Neural progenitor cell (in vitro differentiated cells): ENCODE measurements around the gene MYO6. TPM values are rescaled to one million over a fixed set of nuclear protein-coding genes. Genes with fewer than 3 reads are reported as not detected.
"Not testable (repeated sequence)": the region's sequence is repeated elsewhere in the genome, so short reads cannot be mapped to it uniquely, and the experiment has no call there.

Source experiments
- DNase-seq: peaks from one replicate; pipeline ENCODE4 v3.0.0-alpha.2; 2016; ENCODE audit warnings: low spot score
- H2AFZ ChIP-seq: fragments of 200-600 bp; sonication (generic); replicated peaks from 2 replicates; pipeline ENCODE4 v1.6.1; 2016; ENCODE audit warnings: antibody characterized with exemption
- H3F3A ChIP-seq: fragments of 200-600 bp; sonication (generic); 2 replicates; pipeline ENCODE4 v1.6.1; 2016; ENCODE audit warnings: antibody characterized with exemption, low read depth
- H3K27ac ChIP-seq: fragments of 200-600 bp; sonication (generic); 2 replicates; pipeline ENCODE4 v1.5.1; 2016; ENCODE audit warnings: mild to moderate bottlenecking
- H3K27me3 ChIP-seq: fragments of 200-600 bp; sonication (generic); 2 replicates; pipeline ENCODE4 v1.6.1; 2016; ENCODE audit warnings: mild to moderate bottlenecking, moderate library complexity
- H3K36me3 ChIP-seq: fragments of 200-600 bp; sonication (generic); 2 replicates; pipeline ENCODE4 v1.5.1; 2016
- H3K4me1 ChIP-seq: fragments of 200-600 bp; sonication (generic); 2 replicates; pipeline ENCODE4 v1.6.1; 2016; ENCODE audit warnings: mixed run types
- H3K4me2 ChIP-seq: fragments of 200-600 bp; sonication (generic); 2 replicates; pipeline ENCODE4 v1.6.1; 2016
- H3K4me3 ChIP-seq: fragments of 200-600 bp; sonication (generic); 2 replicates; pipeline ENCODE4 v1.5.1; 2016
- H3K79me2 ChIP-seq: fragments of 200-600 bp; sonication (generic); 2 replicates; pipeline ENCODE4 v1.6.1; 2016; ENCODE audit warnings: low read depth
- H3K9ac ChIP-seq: fragments of 200-600 bp; sonication (generic); 2 replicates; pipeline ENCODE4 v1.6.1; 2016
- H3K9me3 ChIP-seq: fragments of 200-600 bp; sonication (generic); 2 replicates; pipeline ENCODE4 v1.5.1; 2016; ENCODE audit warnings: low read depth
- H4K20me1 ChIP-seq: fragments of 200-600 bp; sonication (generic); 2 replicates; pipeline ENCODE4 v1.6.1; 2016; ENCODE audit warnings: low read depth
- H3K27ac Mint-ChIP-seq: 3 replicates; pipeline ENCODE4 v1.8.0; 2021; ENCODE audit warnings: mixed read lengths
- H3K27me3 Mint-ChIP-seq: 2 replicates; pipeline ENCODE4 v1.8.0; 2022; ENCODE audit warnings: low read depth, mild to moderate bottlenecking, inconsistent platforms, moderate library complexity, mixed read lengths; ENCODE audit not compliant: insufficient read depth
- H3K36me3 Mint-ChIP-seq: 3 replicates; pipeline ENCODE4 v1.8.0; 2021; ENCODE audit warnings: mixed read lengths
- H3K4me1 Mint-ChIP-seq: 3 replicates; pipeline ENCODE4 v1.8.0; 2021; ENCODE audit warnings: mixed read lengths
- H3K4me3 Mint-ChIP-seq: 3 replicates; pipeline ENCODE4 v1.8.0; 2021; ENCODE audit warnings: mild to moderate bottlenecking, moderate library complexity, mixed read lengths
- H3K9me3 Mint-ChIP-seq: 3 replicates; pipeline ENCODE4 v1.8.0; 2020; ENCODE audit warnings: mixed read lengths
- EZH2 ChIP-seq: fragments of 200-600 bp; sonication (generic); IDR thresholded peaks from 2 replicates; pipeline ENCODE4 v1.6.1; 2017; ENCODE audit warnings: antibody characterized with exemption, mild to moderate bottlenecking, moderate library complexity
- EZH2phosphoT487 ChIP-seq: fragments of 200-600 bp; sonication (generic); IDR thresholded peaks from 2 replicates; pipeline ENCODE4 v1.6.1; 2017; ENCODE audit warnings: antibody characterized with exemption
- total RNA-seq: library from RNA; depleted of rRNA; stranded (reverse); fragments of >200 nt; gene quantifications from 2 replicates; pipeline ENCODE4 v1.2.3, GENCODE V29; 2015; ENCODE audit warnings: low replicate concordance
- TF ChIP-seq, protein P1 (sequence below): fragments of 200-600 bp; sonication (generic); IDR thresholded peaks from 2 replicates; pipeline ENCODE4 v1.5.1; 2017; ENCODE audit warnings: antibody characterized with exemption, mild to moderate bottlenecking

Gene MYO6
- total RNA-seq, 1 donor from 2014 or later: 23.0 TPM

DNA sequence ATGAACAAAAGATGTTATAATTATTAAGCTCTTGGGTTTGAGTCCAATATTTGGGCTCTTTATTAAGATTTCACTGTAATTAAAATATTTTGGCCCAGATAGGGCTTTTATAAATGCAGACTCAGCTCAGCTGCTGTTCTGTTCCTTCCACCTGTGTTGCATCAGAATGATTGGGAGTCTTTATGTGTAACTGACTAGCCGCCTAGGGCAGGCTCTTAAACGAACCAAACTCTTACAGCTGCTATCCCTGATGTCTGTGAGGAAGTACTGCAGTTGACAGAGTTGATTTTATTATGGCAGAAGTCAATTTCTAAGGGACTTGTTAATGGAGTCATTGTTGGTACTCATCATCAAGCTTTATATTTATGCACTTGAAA, 144.7 kb downstream of the MYO6 start:
- no peaks in the 10 kb centered on the region for H3F3A ChIP-seq
- Mint-ChIP-seq H3K27ac (no peak overlapping the region), H3K27me3 (no peaks in the 10 kb centered on the region), H3K36me3 (no peaks in the 10 kb centered on the region), H3K4me3 (no peak overlapping the region), H3K4me1 (no peaks in the 10 kb centered on the region), H3K9me3 (no peaks in the 10 kb centered on the region)
- no peaks in the 10 kb centered on the region for H3K9me3 ChIP-seq
- no peak overlapping the region for H3K4me2 ChIP-seq
- H3K27me3 ChIP-seq: no peaks in the 10 kb centered on the region
- TF ChIP-seq, protein P1, sequence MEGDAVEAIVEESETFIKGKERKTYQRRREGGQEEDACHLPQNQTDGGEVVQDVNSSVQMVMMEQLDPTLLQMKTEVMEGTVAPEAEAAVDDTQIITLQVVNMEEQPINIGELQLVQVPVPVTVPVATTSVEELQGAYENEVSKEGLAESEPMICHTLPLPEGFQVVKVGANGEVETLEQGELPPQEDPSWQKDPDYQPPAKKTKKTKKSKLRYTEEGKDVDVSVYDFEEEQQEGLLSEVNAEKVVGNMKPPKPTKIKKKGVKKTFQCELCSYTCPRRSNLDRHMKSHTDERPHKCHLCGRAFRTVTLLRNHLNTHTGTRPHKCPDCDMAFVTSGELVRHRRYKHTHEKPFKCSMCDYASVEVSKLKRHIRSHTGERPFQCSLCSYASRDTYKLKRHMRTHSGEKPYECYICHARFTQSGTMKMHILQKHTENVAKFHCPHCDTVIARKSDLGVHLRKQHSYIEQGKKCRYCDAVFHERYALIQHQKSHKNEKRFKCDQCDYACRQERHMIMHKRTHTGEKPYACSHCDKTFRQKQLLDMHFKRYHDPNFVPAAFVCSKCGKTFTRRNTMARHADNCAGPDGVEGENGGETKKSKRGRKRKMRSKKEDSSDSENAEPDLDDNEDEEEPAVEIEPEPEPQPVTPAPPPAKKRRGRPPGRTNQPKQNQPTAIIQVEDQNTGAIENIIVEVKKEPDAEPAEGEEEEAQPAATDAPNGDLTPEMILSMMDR: no peak
- TF ChIP-seq EZH2phosphoT487 (no peak), EZH2 (no peak)
- DNase-seq: no peak
- H3K4me1 ChIP-seq: no peaks in the 10 kb centered on the region
- H3K36me3 ChIP-seq: no peaks in the 10 kb centered on the region
- no peaks in the 10 kb centered on the region for H4K20me1 ChIP-seq
- no peak overlapping the region for H2AFZ ChIP-seq
- H3K79me2 ChIP-seq: no peaks in the 10 kb centered on the region
- H3K27ac ChIP-seq: no peak overlapping the region
- no peak overlapping the region for H3K4me3 ChIP-seq
- H3K9ac ChIP-seq: no peak overlapping the region

DNA sequence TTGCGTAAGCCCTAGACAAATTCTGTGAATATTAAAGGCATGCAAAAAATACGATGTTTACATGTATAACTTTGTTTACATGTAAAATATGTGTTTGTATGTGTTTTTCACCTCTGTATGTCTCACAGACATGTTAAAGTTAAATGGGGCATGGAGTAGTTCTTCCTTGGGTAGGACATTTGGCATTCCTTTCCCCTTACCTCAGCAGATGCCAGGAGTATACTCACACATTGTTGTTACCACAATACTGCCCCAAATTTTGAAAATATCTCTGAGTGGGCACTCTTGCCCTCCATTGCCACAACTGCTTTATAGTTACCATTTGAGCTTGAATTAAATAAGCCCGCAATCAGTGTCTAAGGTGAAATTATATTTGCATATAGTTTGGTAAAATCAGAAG, 147.5 kb downstream of the MYO6 start:
- Mint-ChIP-seq H3K27ac (no peak overlapping the region), H3K4me3 (no peak overlapping the region), H3K27me3 (no peaks in the 10 kb centered on the region), H3K9me3 (no peaks in the 10 kb centered on the region), H3K36me3 (no peaks in the 10 kb centered on the region), H3K4me1 (no peaks in the 10 kb centered on the region)
- TF ChIP-seq EZH2phosphoT487 (no peak), EZH2 (no peak)
- TF ChIP-seq, protein P1: no peak
- Histone ChIP-seq H3K4me1 (no peaks in the 10 kb centered on the region), H3K79me2 (no peaks in the 10 kb centered on the region), H3K9me3 (no peaks in the 10 kb centered on the region), H3K27me3 (no peaks in the 10 kb centered on the region), H3K36me3 (no peaks in the 10 kb centered on the region), H3K4me3 (no peak overlapping the region), H3K4me2 (no peak overlapping the region), H4K20me1 (no peaks in the 10 kb centered on the region), H3K27ac (no peak overlapping the region), H2AFZ (no peak overlapping the region), H3K9ac (no peak overlapping the region), H3F3A (no peaks in the 10 kb centered on the region)
- DNase-seq: no peak

DNA sequence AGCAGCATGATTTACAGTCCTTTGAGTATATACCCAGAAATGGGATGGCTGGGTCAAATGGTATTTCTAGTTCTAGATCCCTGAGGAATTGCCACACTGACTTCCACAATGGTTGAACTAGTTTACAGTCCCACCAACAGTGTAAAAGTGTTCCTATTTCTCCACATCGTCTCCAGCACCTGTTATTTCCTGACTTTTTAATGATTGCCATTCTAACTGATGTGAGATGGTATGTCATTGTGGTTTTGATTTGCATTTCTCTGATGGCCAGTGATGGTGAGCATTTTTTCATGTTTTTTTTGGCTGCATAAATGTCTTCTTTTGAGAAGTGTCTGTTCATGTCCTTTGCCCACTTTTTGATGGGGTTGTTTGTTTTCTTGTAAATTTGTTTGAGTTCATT, 151.2 kb downstream of the MYO6 start:
- not testable (repeated sequence) for H3K79me2 ChIP-seq, H3K36me3 ChIP-seq

DNA sequence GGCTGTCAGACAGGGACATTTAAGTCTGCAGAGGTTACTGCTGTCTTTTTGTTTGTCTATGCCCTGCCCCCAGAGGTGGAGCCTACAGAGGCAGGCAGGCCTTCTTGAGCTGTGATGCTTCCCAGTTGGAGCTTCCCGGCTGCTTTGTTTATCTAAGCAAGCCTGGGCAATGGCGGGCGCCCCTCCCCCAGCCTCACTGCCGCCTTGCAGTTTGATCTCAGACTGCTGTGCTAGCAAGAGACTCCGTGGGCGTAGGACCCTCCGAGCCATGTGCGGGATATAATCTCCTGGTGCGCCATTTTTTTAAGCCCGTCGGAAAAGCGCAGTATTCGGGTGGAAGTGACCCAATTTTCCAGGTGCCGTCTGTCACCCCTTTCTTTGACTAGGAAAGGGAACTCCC, 156.1 kb downstream of the MYO6 start:
- not testable (repeated sequence) for H3F3A ChIP-seq, H3K9ac ChIP-seq, H3K27me3 Mint-ChIP-seq, H3K4me3 ChIP-seq, H3K4me3 Mint-ChIP-seq, H3K36me3 Mint-ChIP-seq, H4K20me1 ChIP-seq, H3K36me3 ChIP-seq, DNase-seq, H2AFZ ChIP-seq, H3K79me2 ChIP-seq, H3K4me1 Mint-ChIP-seq, H3K4me1 ChIP-seq, H3K27me3 ChIP-seq, H3K27ac ChIP-seq, H3K27ac Mint-ChIP-seq, H3K4me2 ChIP-seq, H3K9me3 ChIP-seq
- H3K9me3 Mint-ChIP-seq: peaks cover 10% of the 10 kb centered on the region

More for the DNA sequence above, 151.2 kb downstream of the MYO6 start:
- not testable (repeated sequence) for H3K9me3 Mint-ChIP-seq, H3K9me3 ChIP-seq, H2AFZ ChIP-seq, H3K9ac ChIP-seq, H3K4me3 ChIP-seq, H3K4me1 ChIP-seq, H4K20me1 ChIP-seq, H3K36me3 Mint-ChIP-seq, H3K4me3 Mint-ChIP-seq, H3F3A ChIP-seq, H3K27ac Mint-ChIP-seq, H3K27ac ChIP-seq, H3K27me3 ChIP-seq, DNase-seq, H3K4me2 ChIP-seq, H3K4me1 Mint-ChIP-seq, H3K27me3 Mint-ChIP-seq
